GM19035 (cell line): ENCODE results near the gene NOTO.

Source experiments
- ATAC-seq: cut with Tn5 transposase; IDR thresholded peaks from one replicate; pipeline ENCODE4 v1.9.1; 2021; ENCODE audit not compliant: unreplicated experiment

NOTO gene

GRCh38 chr2:73233154-73233931 is 31.0 kb downstream of the NOTO start, which contains the start of gene PRADC1:
TSS of gene PRADC1 (minus strand) at chr2:73233239. CDS start at chr2:73233160, 79 bp downstream.
- peak; percentile 90 for ATAC-seq

GRCh38 chr2:73233932-73234832 is 31.8 kb downstream of the NOTO start, which contains the start of gene CCT7:
TSS of gene CCT7 (plus strand) at chr2:73234308. CDS start at chr2:73234379, 71 bp downstream.
- peak; percentile 58 for ATAC-seq

- no peak for ATAC-seq
Measured at GRCh38 chr2:73235315-73236028, 33.1 kb downstream of the NOTO start.

GRCh38 chr2:73237168-73237567 is 34.8 kb downstream of the NOTO start:
- ATAC-seq: no peak

- ATAC-seq: no peak
Measured at GRCh38 chr2:73238149-73238548, 35.8 kb downstream of the NOTO start.

- no peak for ATAC-seq
Measured at GRCh38 chr2:73238976-73239375, 36.6 kb downstream of the NOTO start.

GRCh38 chr2:73239776-73240175 is 37.4 kb downstream of the NOTO start:
- no peak for ATAC-seq

GRCh38 chr2:73243884-73244570 is 41.7 kb downstream of the NOTO start:
- ATAC-seq: no peak

GRCh38 chr2:73244580-73244979 is 42.2 kb downstream of the NOTO start:
- ATAC-seq: no peak

GRCh38 chr2:73246850-73247249 is 44.5 kb downstream of the NOTO start:
- ATAC-seq: no peak

GRCh38 chr2:73249636-73250035 is 47.3 kb downstream of the NOTO start:
- no peak for ATAC-seq

- no peak for ATAC-seq
Measured at GRCh38 chr2:73250872-73251846, 48.8 kb downstream of the NOTO start.

GRCh38 chr2:73252238-73253027 is 50.1 kb downstream of the NOTO start:
- no peak for ATAC-seq

- no peak for ATAC-seq
Measured at GRCh38 chr2:73253400-73253799, 51.0 kb downstream of the NOTO start.

GRCh38 chr2:73253901-73254300 is 51.5 kb downstream of the NOTO start:
- ATAC-seq: no peak

- ATAC-seq: no peak
Measured at GRCh38 chr2:73254343-73255006, 52.1 kb downstream of the NOTO start.

GRCh38 chr2:73255007-73255644 is 52.8 kb downstream of the NOTO start:
- ATAC-seq: no peak
